SJSA1 (cell line): Measurements from ENCODE around the gene PMFBP1. TPM values are rescaled to one million over a fixed set of nuclear protein-coding genes. Genes with fewer than 3 reads are reported as not detected.
A peak's percentile ranks its signal among the peaks of the same experiment; 100 is the strongest.

Experiments used
- DNase-seq, 2 experiments: peaks; one replicate each; pipeline ENCODE4 v3.0.0-alpha.2; 2015 to 2020; ENCODE audit warnings: low spot score in 2 of 2, low read depth in 1 of 2
- H3K27ac ChIP-seq: fragments of 250-450 bp; sonication (Bioruptor Pico); 2 replicates; pipeline ENCODE4 v1.5.1; 2020; ENCODE audit warnings: mild to moderate bottlenecking, moderate library complexity
- H3K27me3 ChIP-seq: fragments of 250-450 bp; sonication (Bioruptor Pico); replicated peaks from 2 replicates; pipeline ENCODE4 v1.5.1; 2020; ENCODE audit warnings: mild to moderate bottlenecking, moderate library complexity
- H3K36me3 ChIP-seq: fragments of 250-450 bp; sonication (Bioruptor Pico); 2 replicates; pipeline ENCODE4 v1.5.1; 2020; ENCODE audit warnings: mild to moderate bottlenecking
- H3K4me1 ChIP-seq: fragments of 250-450 bp; sonication (Bioruptor Pico); replicated peaks from 2 replicates; pipeline ENCODE4 v1.6.1; 2021; ENCODE audit warnings: mild to moderate bottlenecking
- H3K4me3 ChIP-seq: fragments of 250-450 bp; sonication (Bioruptor Pico); 2 replicates; pipeline ENCODE4 v1.5.1; 2020; ENCODE audit warnings: mild to moderate bottlenecking
- H3K9me3 ChIP-seq: fragments of 250-450 bp; sonication (Bioruptor Pico); replicated peaks from 2 replicates; pipeline ENCODE4 v1.5.1; 2020; ENCODE audit warnings: mild to moderate bottlenecking
- total RNA-seq: library from RNA; depleted of rRNA; stranded (reverse); fragments of >200 nt; shearing (Covaris generic); gene quantifications from 2 replicates; pipeline ENCODE4 v1.2.3, GENCODE V29; 2014

PMFBP1 gene
- total RNA-seq, 1 experiment from 2014 or later: not detected

DNA sequence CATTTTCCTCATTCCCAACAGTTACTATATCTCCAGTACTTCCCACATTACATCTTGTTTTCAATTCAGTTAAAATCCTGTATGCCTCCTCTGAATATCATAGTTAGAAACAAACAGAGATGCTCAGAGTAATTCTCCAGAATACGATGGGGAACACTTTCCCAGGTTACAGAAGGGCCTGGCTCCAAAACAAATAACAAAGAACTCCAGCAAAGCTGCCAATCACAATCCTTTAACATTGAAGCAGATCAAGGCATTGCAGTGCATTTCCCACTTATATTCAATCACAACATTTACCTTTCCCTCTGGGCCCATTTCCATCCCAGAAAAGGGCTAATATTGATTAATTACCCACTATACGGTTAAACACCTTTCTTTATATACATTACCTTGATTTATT, 29.4 kb upstream of the PMFBP1 start:
- Histone ChIP-seq H3K27ac (no peak overlapping the region), H3K36me3 (no peaks in the 10 kb centered on the region), H3K4me3 (no peak overlapping the region), H3K27me3 (no peaks in the 10 kb centered on the region), H3K4me1 (peaks cover 13% of the 10 kb centered on the region; the same call in 1 of the 2 replicates), H3K9me3 (no peaks in the 10 kb centered on the region; the same call in 1 of the 2 replicates)
- no peak for DNase-seq

DNA sequence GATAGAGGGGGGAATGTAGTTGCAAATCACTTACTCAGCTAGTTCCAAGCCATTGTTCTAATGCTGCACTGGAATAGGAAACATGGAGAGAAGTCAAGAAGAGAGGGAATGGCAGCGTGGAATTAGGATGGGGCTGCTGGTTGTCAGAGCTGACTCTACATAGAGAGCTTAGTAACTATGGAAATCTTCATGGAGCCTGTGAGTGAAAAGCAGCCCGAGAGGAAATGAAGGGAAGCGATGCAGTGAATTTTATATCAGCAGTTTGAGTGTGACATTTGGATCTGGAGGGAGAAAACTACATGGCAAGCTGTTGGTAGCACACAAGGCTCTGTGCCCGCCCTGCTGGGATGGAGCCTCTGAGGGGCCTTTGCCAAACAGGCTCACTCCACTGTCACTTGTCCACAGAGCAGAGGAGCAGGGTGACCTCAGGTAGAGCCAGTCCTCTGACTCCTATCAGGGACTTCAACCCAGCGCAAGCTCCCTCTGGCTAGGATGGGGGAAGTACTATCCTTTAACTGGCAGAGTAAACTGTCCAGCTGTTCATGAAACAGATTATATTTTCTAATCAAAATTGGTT, 27.9 kb upstream of the PMFBP1 start:
- no peaks in the 10 kb centered on the region; the same call in 1 of the 2 replicates for H3K9me3 ChIP-seq
- no peak for DNase-seq
- H3K27me3 ChIP-seq: no peaks in the 10 kb centered on the region
- no peak overlapping the region for H3K27ac ChIP-seq
- no peak overlapping the region for H3K4me3 ChIP-seq
- H3K36me3 ChIP-seq: no peaks in the 10 kb centered on the region
- peaks cover 13% of the 10 kb centered on the region; the same call in 1 of the 2 replicates for H3K4me1 ChIP-seq

DNA sequence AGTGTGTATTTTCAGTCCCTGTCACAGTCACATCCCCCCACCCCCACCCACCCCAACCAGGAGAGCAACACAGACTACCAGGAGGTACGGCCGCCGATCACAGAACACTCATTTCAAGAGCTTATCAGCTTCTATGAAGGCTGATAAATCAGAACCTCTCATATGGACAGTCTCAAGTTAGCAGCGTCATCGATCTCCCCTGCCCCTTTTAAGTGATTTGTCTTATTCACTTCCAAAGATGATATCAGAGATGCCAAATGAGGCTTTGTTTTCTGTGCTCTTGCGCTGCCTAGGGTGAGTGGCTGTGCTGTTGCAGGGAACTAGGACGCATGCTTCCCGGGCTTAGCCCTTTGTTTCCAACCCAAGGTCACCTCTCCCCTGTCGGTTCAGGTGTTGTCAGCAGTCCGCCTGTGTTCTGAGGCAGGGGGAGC, 26.8 kb upstream of the PMFBP1 start:
- Histone ChIP-seq H3K27me3 (no peaks in the 10 kb centered on the region), H3K36me3 (no peaks in the 10 kb centered on the region), H3K4me1 (peaks cover 13% of the 10 kb centered on the region; the same call in 1 of the 2 replicates), H3K4me3 (no peak overlapping the region), H3K9me3 (no peaks in the 10 kb centered on the region; the same call in 1 of the 2 replicates), H3K27ac (no peak overlapping the region)
- DNase-seq: no peak

DNA sequence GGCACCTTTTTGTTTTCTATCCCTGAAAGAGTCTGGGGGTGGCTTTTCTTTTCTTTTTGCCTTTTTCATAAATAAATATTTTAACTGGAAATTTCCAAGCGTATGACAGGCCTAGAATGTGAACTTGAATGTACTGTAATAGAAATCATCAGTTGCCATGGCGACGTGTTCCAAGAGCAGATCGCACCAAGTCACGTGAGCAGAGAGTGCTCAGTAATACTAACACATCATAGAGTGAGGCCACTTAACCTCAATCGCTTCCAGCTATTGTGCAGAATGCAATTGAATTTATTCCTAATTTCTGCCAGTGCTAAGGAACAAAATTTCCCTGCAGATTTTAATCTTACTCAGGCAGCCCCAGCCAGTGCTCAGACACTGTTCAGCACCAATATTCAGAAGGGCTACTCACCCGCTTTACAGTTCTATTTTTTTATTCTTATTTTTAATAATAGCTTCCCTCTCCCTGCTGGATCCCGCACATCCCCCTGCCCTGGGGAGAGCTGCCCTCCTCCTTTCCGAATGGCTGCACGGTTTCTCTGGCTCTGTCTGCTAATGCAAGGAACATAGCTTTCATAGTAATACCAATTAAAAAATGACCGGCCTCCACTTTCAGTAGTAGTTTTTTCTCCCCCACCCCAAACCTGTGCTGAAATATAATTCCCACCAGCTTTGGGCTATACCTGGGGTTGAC, 26.2 kb upstream of the PMFBP1 start:
- peak; percentile 38 to 70 for DNase-seq
- H3K9me3 ChIP-seq: no peaks in the 10 kb centered on the region; the same call in 1 of the 2 replicates
- H3K27me3 ChIP-seq: no peaks in the 10 kb centered on the region
- H3K4me3 ChIP-seq: no peak overlapping the region
- no peak overlapping the region for H3K27ac ChIP-seq
- no peaks in the 10 kb centered on the region for H3K36me3 ChIP-seq
- peaks cover 7% of the 10 kb centered on the region; the same call in 1 of the 2 replicates for H3K4me1 ChIP-seq

DNA sequence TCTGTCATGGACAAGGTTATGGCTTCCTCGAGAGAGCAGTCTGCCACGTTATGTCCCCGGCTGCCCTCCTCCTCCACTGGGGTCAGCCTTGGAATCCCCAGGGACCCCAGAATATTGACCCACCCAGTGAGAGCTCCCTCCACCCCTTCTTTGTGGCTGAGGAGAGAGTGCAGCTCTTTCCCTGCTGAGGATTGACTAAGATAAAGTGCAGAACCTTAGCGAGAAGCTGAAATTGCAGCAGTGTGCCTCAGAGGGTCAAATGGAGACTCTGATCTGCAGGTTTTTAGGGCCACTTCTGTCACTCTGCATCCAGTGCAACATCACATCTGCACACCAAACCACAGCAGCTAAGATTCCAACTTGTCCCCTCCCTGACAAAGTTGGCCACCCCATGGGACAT, 25.6 kb upstream of the PMFBP1 start:
- H3K27ac ChIP-seq: no peak overlapping the region
- no peak overlapping the region for H3K4me3 ChIP-seq
- no peaks in the 10 kb centered on the region for H3K27me3 ChIP-seq
- no peak for DNase-seq
- H3K36me3 ChIP-seq: no peaks in the 10 kb centered on the region
- no peaks in the 10 kb centered on the region for H3K9me3 ChIP-seq
- H3K4me1 ChIP-seq: 0 out of 2 replicates have a peak, but pooled peaks cover 5% of the 10 kb centered on the region

DNA sequence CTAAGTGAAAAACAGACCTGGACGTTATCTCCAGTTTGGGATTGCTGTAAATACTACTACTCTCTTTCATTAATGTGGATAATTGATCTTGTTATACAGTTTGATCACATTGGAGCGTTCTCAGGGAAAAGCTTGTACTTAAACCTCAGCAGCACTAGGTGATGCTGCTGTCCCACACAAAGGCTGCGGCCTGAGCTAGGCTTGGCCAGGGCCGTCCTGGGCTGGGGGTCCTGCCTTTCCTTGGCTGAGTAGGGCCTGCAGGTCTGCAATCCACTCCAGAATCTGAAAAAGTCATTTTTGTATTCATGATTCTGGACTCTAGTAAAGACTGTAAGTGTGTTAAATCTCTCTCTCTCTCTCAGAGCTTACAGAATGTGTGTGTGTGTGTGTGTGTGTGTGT, 23.7 kb upstream of the PMFBP1 start:
- no peaks in the 10 kb centered on the region for H3K36me3 ChIP-seq
- DNase-seq: no peak
- H3K27ac ChIP-seq: no peak overlapping the region
- no peaks in the 10 kb centered on the region for H3K27me3 ChIP-seq
- H3K4me3 ChIP-seq: no peak overlapping the region
- H3K9me3 ChIP-seq: no peaks in the 10 kb centered on the region
- H3K4me1 ChIP-seq: 0 out of 2 replicates have a peak, but pooled peaks cover 5% of the 10 kb centered on the region

DNA sequence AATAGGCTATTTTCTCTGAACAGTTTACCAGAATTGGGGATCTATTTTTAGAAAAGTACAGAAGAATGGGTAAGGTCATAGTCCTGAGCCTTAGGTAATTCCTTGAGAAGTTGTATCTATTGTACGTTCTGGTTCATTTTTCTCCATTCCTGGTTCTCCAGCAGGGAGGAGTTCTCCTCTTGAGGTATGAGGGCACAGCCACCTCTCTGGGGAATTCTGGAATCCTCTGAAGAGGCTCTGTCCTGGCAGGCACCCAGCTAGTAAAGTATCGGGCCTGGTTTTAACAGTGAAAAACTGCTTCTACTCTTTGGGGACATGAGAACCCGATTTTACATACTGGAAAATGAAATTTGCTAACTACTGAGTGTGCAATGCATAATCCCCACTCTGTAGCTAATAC, 19.6 kb upstream of the PMFBP1 start:
- Histone ChIP-seq H3K4me3 (no peak overlapping the region), H3K4me1 (no peaks in the 10 kb centered on the region), H3K9me3 (peaks cover 3% of the 10 kb centered on the region), H3K36me3 (no peaks in the 10 kb centered on the region), H3K27ac (no peak overlapping the region), H3K27me3 (no peaks in the 10 kb centered on the region)
- no peak for DNase-seq

DNA sequence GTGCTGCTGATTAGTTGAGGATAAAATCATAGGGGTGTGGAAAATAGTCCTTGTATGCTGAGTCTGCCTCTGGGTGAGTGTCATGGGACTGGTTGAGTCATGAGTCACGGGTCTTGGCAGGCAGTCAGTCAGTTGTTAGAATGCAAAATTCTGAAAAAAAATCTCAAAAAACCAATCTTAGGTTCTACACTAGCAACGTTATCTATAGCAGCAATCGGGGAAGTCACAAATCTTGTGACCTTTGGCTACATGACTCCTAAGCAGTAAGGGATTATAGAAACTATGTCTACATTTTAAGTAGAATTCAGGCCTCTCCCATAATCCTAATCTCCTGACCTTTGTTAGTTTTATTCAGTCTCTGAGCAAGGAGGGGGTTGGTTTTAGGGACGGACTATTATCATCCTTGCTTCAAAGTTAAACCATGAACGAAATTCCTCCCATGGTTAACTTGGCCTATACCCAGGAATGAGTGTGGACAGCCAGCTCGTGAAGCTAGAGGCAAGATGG, 18.0 kb upstream of the PMFBP1 start:
- Histone ChIP-seq H3K4me3 (no peak overlapping the region), H3K27me3 (no peaks in the 10 kb centered on the region), H3K9me3 (peaks cover 3% of the 10 kb centered on the region), H3K27ac (no peak overlapping the region), H3K4me1 (no peaks in the 10 kb centered on the region), H3K36me3 (no peaks in the 10 kb centered on the region)
- DNase-seq: no peak

DNA sequence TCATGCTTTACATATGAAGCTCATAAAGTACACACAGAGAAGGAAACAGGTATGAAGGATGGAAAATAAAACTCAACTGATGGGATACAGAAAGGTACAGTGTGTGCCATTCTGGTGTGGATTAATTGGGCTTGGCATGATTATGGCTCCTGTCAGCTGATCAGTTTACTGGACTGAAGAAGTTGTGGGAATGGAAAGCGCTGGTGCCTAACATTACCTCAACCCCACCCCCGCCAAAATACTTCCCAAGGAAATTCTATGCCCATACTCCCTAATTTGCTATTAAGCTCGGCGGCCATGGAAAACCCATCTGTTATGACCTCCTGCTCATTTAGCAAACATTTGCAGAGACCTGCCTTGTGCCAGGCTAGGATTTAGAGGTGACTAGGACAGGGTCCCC, 16.6 kb upstream of the PMFBP1 start:
- no peak for DNase-seq
- Histone ChIP-seq H3K4me1 (no peaks in the 10 kb centered on the region), H3K4me3 (no peak overlapping the region), H3K9me3 (peaks cover 3% of the 10 kb centered on the region), H3K36me3 (no peaks in the 10 kb centered on the region), H3K27me3 (no peaks in the 10 kb centered on the region), H3K27ac (no peak overlapping the region)

DNA sequence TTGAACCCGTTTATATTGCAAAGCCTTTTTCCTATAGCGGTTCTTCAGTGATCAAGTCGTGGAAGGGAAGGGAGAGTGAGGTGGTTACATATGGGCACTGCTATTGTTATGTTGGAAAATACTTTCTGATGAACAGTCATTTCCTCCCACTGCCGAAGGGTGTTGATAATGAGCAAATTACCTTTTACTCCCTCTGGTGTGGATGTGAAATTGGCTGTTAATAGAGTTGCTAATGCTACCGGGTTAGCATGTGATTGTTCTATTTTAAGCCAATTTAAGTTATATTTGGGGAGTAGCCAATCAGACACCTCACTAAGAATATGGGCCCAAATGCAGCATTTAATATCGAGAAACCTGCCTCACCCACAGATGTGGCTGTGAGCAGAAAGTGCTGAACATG, 15.6 kb upstream of the PMFBP1 start:
- Histone ChIP-seq H3K36me3 (no peaks in the 10 kb centered on the region), H3K9me3 (peaks cover 3% of the 10 kb centered on the region), H3K4me3 (no peak overlapping the region), H3K27ac (no peak overlapping the region), H3K4me1 (no peaks in the 10 kb centered on the region), H3K27me3 (no peaks in the 10 kb centered on the region)
- no peak for DNase-seq

DNA sequence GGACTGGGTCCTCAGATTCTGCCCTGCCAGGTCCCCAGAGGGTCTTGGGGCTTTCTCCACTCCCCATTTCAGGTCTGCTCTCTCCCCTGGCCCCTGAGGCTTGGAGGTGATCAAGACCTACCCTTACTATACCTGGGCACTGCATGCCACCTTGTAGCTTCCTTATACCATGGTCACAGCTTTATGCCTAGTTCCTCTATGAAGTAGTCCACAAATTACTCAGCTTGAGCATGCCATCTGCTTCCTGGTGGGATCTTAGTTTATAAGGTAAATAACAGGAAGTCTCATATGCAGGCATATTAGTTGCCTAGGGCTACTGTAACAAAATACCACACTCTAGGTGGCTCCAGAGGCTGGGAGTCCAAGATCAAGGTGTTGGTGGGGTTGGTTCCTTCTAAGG, 11.0 kb upstream of the PMFBP1 start:
- Histone ChIP-seq H3K27ac (no peak overlapping the region), H3K4me3 (no peak overlapping the region), H3K36me3 (no peaks in the 10 kb centered on the region), H3K27me3 (no peaks in the 10 kb centered on the region), H3K9me3 (no peaks in the 10 kb centered on the region), H3K4me1 (no peaks in the 10 kb centered on the region)
- DNase-seq: no peak

DNA sequence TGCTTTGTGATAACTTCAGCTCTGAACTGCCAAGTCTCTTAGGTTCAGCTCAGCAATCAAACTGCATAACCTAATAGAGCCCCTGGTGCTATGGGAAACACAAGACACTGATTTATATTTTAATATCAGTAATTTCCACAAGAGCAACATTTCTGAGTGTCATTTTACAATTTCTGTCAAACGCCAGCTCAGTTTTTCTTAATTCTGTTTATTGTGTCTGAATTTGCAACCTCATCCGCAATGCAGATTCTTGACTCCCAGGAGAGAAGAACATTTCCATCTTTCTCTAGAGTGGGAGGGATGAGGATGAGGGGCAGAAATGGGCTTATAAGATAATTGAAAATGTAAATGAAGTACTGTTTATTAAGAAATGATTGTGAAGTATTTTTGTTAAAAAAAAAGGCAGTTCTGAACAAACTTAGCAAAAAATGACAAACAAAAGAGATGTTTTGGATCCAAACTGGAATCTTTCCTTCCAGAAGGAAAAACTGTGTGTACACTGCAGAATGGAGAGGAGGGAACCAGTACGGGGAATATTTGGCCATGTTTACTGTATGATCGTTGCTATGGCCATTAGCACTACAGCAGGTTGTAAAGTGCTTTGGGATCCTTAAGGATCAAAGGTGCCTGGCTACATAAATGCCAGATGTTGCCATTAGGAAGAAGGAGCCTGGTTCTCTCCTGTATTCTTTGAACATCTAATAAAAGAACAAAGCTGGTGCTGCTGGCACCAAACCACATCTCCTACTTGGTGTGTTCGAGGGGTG, 7.4 kb upstream of the PMFBP1 start:
- Histone ChIP-seq H3K27ac (no peak overlapping the region), H3K27me3 (0 out of 2 replicates have a peak, but pooled peaks cover 3% of the 10 kb centered on the region), H3K4me1 (no peaks in the 10 kb centered on the region), H3K4me3 (no peak overlapping the region), H3K9me3 (no peaks in the 10 kb centered on the region), H3K36me3 (no peaks in the 10 kb centered on the region)
- no peak for DNase-seq

DNA sequence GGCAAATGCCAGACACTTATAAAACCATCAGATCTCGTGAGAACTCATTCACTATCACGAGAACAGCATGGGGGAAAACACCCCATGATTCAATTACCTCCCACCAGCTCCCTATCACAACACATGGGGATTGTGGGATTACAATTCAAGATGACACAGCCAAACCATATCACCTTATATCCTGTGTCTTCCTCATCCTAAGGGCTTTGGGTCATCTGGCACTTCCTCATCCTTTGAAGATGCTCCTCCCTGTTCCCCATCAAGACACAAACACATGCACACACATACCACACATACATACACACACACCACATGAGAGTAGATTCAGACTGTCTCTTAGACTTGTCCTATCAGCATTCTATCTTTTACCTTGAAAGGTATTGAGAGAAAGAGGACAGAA, 2.8 kb upstream of the PMFBP1 start:
- Histone ChIP-seq H3K27ac (no peak overlapping the region), H3K4me1 (no peaks in the 10 kb centered on the region), H3K27me3 (0 out of 2 replicates have a peak, but pooled peaks cover 3% of the 10 kb centered on the region), H3K9me3 (no peaks in the 10 kb centered on the region), H3K36me3 (no peaks in the 10 kb centered on the region), H3K4me3 (no peak overlapping the region)
- no peak for DNase-seq

DNA sequence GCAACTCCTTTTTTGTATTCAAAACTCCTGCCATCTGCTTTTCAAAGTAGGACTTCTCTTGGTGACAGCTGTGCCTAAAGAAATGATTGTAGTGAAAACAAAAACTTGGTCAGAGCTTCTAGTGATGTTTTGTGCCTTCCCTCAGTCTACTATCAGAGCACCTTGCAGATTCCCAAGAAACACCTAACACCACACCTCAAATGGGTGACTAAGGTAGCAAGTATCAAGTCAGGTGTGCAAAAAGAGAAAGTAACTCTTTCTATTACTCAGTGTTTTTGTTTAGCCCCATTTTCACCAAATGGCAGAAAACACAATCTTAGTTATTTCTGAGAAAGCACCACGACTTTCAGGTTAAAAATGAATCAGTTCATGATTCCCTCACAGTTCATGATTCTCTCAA, 2.0 kb upstream of the PMFBP1 start:
- Histone ChIP-seq H3K27me3 (0 out of 2 replicates have a peak, but pooled peaks cover 3% of the 10 kb centered on the region), H3K4me1 (no peaks in the 10 kb centered on the region), H3K27ac (no peak overlapping the region), H3K36me3 (no peaks in the 10 kb centered on the region), H3K4me3 (no peak overlapping the region), H3K9me3 (no peaks in the 10 kb centered on the region)
- no peak for DNase-seq
